ENCODE data around the gene FIGNL1. TPM values are rescaled to one million over a fixed set of nuclear protein-coding genes. Genes with fewer than 3 reads are reported as not detected.
A peak's percentile ranks its signal among the peaks of the same experiment; 100 is the strongest.

FIGNL1 gene
- total RNA-seq, 4 donors from 2014 or later = 6.5 to 16.1 (median 7.5) TPM

DNA sequence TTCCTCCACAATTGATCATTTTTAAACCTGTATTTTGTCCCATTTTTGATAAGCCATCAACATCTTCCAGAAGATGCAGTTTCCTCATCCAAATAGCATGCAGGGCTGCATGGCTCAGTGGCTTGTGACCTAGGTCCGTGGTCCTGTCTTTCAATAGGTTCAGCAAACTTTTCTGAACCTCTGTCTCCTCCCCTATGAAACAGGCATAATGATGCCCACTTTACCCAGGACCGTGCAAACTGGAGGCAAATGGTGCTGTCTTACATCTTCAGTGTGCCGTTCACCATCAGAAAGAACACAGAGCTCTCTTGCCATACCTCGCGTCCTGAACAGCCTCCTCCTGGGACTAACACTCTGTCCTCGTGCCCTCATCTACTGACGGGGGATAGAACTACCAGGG, 22.3 kb upstream of the FIGNL1 start:
- DNase-seq (ENCODE audit: low spot score) (no peak), ATAC-seq (ENCODE audit: low FRiP score) (no peak)
- TF ChIP-seq, protein P1, sequence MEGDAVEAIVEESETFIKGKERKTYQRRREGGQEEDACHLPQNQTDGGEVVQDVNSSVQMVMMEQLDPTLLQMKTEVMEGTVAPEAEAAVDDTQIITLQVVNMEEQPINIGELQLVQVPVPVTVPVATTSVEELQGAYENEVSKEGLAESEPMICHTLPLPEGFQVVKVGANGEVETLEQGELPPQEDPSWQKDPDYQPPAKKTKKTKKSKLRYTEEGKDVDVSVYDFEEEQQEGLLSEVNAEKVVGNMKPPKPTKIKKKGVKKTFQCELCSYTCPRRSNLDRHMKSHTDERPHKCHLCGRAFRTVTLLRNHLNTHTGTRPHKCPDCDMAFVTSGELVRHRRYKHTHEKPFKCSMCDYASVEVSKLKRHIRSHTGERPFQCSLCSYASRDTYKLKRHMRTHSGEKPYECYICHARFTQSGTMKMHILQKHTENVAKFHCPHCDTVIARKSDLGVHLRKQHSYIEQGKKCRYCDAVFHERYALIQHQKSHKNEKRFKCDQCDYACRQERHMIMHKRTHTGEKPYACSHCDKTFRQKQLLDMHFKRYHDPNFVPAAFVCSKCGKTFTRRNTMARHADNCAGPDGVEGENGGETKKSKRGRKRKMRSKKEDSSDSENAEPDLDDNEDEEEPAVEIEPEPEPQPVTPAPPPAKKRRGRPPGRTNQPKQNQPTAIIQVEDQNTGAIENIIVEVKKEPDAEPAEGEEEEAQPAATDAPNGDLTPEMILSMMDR (IDR thresholded peaks at IDR 0.05) = no peak

DNA sequence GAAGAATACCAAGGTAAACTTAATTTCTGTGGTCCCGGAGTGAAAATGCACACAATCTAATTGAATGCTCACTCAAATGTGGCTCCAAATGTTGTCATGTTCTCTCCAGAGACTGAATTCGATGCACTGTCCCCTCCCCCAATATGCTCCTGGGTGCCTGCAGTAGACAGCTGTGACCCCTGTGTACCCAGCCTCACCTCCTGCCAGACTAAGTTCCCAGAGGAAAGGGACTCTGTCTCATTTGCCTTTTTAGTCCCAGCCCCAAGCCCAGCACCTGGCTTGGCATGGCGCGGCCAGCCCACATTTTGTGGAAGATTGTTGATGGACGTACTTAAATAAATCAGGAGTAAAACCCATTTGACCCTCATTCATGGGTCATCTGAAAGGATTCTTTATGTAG, 21.8 kb upstream of the FIGNL1 start:
- no peak for ATAC-seq (ENCODE audit: low FRiP score)
- no peak for DNase-seq (ENCODE audit: low spot score)
- TF ChIP-seq, protein P1 (IDR thresholded peaks at IDR 0.05) = no peak

DNA sequence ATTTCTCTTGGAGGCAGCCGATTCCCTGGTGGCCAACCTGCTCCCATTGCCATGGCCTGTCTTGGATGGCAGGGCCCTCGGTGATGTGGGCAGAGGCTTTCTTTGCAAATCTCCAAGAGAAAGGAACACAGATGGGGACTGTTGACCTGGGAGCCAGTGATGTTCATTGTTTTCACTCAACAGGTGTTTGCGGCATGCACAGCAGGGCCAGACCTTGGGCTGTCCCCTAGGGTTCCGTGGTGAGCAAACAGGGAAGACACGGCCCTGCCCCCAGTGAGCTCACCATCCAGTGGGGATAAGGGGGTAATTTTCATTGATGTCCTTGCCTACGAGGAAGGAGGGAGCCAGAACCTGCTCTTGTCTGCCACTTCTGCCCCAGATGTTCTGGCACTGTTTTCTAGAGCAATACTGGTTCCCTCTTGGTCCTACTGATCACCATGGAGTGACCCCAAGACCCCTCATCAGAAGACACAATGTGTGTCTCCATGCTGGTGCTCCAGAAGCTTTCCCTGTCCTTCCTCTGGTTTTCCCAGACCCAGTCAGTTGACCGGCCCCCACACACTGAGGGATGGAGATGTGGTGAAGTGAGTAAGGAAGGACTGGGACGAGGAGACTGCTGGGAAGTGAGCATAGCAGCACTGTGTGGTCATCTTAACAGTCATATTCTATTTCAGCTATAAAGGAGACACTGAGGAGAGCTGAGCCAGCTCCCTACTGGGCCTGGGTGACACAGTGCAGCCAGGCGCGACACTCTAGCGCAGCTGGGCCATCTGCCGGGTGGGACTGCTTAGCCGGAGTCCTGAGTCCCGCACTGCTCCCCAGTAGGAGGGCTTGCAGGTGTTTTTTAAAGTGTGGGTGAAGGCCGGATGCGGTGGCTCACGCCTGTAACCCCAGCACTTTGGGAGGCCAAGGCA, 20.4 kb upstream of the FIGNL1 start:
- TF ChIP-seq, protein P1 (IDR thresholded peaks at IDR 0.05) = no peak
- DNase-seq (ENCODE audit: low spot score) (no peak), ATAC-seq (ENCODE audit: low FRiP score) (no peak)

DNA sequence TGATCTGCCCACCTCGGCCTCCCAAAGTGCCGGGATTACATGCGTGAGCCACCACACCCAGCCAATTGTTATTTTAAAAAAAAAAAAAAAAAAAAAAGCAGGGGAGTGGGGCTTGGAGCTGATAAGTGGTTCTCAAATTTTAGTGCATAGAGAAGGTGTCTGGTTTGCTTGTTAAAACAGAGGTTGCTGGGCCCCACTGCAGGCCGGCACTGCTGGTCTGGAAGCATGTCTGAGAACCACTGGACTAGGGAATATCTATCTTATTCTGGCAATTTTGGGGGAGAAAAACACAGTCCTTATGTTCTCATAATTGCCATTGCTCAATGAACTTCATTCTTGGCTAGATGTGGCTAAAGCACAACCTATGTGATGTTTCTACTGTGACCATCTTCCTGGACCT, 19.0 kb upstream of the FIGNL1 start:
- TF ChIP-seq, protein P1 (IDR thresholded peaks at IDR 0.05) = no peak
- no peak for DNase-seq (ENCODE audit: low spot score)
- ATAC-seq (ENCODE audit: low FRiP score) = no peak

DNA sequence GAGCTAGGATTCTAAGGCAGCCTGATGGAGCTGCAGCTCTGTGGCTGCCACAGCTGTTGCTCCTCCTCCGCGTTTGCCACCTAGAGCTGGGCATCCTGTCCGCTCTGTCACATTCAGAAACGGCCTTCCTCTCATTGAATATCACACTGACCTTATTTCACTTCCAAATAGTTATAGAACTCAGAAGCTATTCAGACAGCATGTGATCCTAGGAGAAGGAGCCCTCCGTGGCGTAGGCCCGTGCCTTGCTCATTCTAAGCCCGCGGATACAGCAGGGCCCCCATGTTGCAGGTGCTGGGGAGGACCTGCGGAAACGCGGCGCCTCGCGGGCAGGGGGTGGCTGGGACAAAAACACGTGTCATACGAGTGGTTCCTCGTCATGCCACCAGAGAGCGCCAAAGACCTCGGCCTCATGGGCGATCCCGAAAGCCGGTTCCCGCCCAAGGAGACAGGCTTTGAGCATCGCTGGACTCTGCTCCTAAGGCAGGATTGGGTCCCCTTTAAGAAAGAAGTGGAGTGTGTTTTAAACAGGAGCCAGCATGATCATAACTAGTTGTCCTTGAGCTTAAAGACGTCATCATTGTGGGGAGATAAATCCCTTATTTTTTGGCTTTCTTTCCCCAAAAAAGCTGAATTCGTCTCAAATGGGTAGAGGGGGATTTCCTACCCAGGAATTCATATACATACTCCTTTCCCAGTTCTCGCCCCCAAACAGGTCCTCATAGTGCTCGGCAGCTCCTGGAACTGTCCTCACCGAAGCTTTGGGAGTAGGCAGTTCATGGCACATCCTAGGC, 17.9 kb upstream of the FIGNL1 start:
- peak; percentile 74 for DNase-seq (ENCODE audit: low spot score)
- ATAC-seq (ENCODE audit: low FRiP score) = peak; percentile 73
- TF ChIP-seq, protein P1 (IDR thresholded peaks at IDR 0.05) = peak in 2 of 3 donors; percentile 5 to 48

DNA sequence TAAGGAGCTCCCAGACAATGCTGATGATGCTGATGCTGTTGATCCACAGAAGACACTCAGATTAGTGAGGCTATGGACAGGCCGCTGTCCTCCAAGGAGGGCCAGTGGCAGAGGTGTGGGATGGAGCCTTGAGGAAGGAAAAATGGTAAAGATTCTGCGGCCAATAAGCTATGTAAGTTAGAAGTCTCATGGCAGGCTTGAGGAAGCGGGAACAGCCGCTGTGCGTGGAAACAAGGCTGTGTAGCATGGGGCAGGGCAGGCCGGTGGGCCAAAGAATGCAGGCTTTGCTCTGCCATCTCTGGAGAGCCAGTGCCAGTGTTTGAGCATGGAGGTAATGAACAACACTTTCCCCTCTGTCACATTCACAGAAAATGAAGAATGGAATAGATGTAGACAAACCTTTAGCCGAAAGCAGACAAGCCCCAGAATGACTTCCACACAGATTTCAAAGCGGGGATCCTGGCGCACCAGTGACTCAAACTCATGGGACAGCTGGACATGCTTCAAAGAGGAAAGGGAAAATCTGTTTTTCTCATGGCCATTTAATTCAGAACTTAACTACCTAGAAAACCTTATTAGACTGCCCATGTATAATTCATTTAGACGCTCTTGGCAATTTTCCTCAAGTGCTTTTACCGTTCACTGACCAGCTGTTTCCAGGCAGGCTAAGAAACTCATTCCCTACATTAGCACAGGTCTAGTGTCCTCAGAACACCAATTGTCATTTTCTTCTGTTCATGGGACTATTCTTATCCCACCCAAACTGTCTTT, 16.9 kb upstream of the FIGNL1 start:
- no peak for DNase-seq (ENCODE audit: low spot score)
- no peak for ATAC-seq (ENCODE audit: low FRiP score)
- TF ChIP-seq, protein P1 (IDR thresholded peaks at IDR 0.05) = no peak
